Stimulated activated CD4-positive, alpha-beta T cell treated with anti-CD3 and anti-CD28 coated beads, Interleukin-1b, Interleukin-23, amount 100 ng/mL, for 4 hours (primary cell): ENCODE data around the gene RNU6-9.
"Not testable (repeated sequence)": the region's sequence is repeated elsewhere in the genome, so short reads cannot be mapped to it uniquely, and the experiment has no call there.

ENCODE experiments used
- DNase-seq, 2 donors: peaks; one replicate each; pipeline ENCODE4 v3.0.0-alpha.2; 2020; ENCODE audit warnings: low read depth in 2 of 2

The RNU6-9 gene

DNA sequence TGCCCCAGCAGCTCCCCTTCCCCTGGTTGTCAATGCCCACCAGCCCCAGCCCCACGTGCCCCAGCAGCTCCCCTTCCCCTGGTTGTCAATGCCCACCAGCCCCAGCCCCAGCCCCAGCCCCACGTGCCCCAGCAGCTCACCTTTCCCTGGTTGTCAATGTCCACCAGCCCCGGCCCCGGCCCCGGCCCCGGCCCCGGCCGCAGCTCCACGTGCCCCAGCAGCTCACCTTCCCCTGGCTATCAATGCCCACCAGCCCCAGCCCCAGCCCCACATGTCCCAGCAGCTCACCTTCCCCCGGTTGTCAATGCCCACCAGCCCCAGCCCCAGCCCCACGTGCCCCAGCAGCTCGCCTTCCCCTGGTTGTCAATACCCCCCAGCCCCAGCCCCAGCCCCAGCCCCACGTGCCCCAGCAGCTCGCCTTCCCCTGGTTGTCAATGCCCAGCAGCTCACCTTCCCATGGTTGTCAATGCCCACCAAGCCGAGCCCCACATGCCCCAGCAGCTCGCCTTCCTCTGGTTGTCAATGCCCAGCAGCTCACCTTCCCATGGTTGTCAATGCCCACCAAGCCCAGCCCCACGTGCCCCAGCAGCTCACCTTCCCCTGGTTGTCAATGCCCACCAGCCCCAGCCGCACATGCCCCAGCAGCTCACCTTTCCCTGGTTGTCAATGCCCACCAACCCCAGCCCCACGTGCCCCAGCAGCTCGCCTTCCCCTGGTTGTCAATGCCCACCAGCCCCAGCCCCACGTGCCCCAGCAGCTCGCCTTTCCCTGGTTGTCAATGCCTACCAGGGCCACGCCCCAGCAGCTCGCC is 14.3 kb upstream of the RNU6-9 start:
- not testable (repeated sequence) for DNase-seq

DNA sequence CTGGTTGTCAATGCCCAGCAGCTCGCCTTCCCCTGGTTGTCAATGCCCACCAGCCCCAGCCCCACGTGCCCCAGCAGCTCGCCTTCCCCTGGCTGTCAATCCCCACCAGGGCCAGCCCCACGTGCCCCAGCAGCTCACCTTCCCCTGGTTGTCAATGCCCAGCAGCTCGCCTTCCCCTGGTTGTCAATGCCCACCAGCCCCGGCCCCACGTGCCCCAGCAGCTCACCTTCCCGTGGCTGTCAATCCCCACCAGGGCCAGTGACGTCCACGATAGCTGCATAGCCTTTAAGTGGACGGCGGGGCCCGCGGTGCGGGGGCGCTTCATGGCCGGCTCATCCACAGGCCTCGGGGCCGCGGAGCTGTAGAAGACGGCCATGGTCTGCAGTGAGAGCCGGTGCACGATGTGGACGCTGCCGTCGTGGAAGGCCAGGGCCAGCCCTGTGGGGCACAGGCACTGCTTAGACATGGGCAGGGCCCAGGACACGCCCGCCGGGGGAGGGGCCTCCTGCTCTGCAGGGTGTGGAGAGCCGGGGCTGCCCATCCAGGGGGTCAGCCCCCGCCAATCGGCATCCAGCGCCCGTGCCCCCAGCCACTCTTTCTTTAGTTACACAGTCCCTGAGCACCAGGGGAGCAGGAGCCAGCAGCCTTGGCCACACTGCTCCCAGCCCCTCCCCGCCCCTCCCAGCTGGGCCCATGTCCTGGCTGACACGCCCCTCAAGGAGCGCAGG is 13.4 kb upstream of the RNU6-9 start:
- no peak for DNase-seq

DNA sequence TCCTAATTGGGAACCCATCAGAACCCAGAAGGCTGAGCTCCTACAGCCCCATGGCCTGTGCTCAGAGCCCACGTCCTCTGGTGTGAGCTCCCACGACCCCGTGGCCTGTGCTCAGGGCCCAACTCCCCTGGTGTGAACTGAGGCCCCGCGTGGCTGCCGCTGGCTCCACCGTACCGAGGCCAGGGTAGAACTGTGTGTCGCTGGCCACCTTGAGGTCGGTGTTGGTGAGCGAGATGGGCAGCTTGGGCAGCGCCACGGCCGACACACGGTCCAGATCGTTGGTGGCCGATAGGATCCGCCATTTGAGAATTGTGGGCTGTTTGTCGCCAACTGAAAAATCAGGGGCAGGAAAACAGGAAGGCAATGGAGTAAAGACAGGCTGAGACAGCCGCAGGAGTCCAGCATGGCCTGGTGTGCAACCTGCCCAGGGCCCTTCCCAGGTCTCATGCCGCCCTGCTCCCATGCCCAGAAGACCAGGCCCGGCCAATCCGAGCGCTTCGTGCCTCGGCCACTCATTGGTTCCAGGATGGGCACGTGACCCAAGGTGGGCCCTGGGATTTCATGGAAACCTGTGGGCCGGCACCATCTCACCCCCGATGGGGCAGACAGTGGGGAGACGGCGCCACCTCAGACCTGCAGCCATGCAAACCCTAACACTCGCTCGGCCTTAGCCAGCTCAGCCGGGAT is 11.8 kb upstream of the RNU6-9 start:
- no peak for DNase-seq

DNA sequence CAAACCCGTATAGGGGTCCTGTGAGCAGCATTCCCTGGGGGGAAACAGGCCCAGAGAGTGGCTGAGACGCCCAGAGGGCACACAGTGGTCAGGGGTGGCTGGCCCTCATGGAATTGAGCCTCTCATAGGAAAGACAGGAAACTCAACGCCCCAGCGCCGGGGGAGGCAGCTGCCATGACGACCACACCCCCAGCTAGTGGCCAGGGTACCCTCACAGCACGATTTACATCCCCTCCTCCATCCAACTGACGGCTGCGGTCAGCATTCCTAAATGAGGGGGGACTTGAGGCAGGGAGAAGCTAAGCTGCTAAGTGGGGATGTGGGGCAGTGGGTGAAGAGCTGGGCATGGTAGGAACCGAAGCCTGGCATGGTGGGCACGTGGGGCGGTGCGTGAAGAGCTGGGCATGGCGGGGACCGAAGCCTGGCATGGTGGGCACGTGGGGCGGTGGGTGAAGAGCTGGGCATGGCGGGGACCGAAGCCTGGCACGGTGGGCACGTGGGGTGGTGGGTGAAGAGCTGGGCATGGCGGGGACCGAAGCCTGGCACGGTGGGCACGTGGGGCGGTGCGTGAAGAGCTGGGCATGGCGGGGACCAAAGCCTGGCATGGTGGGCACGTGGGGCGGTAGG is 10.3 kb upstream of the RNU6-9 start:
- DNase-seq = no peak

DNA sequence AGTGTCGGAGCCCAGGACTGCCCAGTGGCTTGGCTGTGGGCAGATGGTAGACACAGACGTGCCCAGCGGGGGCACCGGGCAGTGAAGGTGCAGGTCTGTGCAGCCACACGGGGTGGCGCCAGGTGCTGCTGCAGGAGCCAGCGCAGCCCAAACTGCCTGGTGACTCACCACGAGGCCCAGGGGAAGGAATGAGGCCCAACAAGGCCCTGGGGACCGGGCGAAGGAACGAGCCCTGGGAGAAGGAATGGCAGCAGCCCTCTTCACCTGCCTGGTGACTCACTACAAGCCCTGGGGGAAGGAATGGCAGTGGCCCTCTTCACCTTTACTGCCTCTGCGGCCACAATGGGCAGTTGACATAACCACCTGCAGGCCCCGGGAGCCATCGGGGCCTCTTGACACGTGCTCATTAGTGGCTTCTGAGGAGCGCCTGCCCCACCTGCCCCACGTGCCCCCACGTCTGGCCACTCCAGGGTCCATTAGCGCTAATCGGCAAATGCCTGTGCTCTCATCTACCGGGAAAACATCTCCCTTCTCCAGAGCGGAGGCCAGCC is 9.5 kb upstream of the RNU6-9 start:
- no peak for DNase-seq

DNA sequence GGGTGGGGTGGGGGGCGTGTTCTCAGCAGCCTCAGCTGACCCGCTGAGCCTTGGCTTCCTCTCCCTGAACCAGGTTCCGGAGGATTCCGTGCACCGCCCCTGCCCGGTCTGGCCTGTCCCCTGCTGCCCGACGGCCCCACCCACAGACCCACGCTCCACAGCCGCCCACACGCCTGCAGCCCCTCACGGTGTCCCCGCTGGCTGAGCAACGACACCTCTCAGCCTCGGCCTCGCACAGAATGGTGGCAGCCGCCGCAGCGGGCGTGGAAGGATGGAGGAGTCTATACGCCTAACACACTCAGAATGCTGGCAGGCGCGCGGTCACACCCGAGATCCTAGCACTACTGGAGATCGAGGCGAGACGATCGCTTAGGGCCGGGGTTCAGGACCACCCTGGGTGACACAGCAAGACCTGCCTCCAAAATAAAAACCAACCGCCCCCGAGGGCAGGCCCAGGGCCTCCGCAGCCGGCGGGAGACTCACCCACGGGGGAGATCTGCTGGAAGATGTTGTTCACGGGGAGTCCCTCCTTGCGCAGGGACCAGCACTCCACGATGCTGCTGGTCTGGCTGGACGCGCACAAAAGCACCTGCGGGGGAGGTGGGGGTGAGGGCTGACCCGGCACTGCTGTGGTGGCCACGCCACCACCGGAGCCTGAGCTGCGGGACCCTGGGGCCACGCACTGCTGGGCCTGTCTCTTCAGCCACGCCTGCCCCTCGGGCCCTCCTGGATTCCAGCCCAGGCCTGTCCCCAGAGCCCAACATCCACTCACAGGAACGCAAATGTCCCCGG is 8.7 kb upstream of the RNU6-9 start:
- DNase-seq = no peak

DNA sequence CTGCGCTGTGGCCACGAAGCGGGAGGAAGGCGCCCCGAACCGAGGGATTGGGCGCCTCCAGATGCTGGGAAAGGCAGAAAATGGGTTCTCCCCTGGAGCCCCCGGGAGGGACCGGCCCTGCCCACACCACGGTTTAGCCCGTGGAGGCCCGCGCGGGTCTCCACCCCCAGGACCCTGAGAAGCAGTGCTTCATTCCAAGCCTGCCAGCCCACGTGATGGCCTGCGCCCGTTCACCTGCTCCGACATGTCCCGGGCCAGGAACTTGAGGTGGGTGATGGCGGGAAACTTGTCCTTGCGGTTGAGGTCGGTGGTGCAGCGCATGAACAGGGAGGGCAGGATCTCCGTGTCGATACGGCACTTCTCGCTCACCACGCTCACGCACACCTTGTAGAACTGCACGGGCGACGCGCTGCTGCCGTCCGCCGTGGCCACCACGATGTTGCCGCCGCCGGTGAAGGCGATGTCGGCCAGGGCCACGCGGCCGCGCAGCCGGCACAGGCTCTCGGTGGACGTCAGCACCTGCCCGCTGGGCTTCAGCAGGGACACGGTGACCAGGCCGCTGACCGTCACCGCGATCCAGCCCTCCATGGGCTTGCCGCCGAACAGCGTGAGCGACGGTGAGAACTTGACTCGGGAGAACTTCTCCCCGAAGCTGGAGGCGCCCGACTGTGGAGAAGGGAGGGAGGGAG is 7.6 kb upstream of the RNU6-9 start:
- no peak for DNase-seq

DNA sequence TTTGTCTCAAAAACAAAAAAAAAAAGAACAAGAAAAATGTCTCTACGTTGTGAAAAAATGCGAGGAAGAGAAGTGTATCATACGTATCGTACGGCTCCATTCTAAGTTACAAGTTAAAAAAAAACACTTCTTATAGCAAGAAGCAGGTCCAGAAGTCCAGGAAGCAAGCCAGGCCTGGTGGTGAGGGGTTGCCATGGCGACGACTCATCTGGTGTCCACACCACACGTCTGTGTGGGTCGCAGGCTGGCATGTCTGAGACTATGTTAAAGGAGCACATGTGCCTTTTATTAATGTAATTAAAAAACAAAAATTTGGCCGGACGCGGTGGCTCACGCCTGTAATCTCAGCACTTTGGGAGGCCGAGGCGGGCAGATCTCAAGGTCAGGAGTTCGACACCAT is 6.2 kb upstream of the RNU6-9 start:
- DNase-seq = no peak

DNA sequence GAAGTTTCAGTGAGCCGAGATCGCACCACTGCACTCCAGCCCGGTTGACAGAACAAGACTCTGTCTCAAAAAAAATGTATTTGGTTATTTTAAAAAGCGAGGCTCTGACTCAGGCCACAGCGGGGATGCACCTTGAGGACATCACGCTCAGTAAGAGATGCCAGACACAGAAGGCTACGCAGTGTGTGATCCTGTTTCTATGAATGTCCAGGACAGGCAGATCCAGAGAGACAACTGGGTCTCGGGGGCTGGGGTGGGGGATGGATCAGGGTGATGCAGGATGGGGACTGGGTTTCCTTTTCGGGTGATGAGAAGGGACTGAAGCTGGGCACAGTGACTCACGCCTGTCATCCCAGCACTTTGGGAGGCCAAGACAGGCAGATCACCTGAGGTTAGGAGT is 5.7 kb upstream of the RNU6-9 start:
- no peak for DNase-seq

DNA sequence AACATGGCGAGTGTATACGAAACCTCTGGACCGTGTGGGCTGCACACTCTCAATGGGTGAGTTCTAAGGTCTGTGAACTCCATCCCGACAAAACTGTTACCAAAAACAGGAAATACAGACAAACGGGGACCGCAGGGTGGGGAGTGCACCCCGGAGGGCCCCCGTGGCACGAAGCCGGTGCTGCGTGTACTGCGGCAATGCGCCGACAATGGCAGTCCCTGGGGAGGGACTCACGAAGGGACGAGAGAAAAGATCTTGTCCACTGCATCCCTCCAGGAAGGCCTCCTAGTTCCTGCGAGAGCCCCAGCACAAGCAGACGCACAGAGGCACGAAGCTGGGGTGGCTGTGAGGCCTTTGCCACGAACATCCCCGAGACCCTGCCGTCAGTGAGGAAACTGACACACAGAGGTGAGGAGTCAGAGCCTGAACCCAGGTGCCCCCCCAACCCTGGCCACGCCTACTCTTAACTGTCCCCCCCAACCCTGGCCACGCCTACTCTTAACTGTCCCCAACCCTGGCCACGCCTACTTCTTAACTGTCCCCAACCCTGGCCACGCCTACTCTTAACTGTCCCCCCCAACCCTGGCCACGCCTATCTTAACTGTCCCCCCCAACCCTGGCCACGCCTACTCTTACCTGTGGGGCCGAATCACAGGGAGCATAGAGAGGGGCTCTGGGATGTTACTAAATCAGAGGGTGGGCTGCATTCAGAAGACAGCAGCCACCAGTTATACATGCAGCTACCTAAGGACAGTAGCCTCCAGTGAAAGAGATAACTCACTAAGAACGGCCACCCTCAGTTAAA is 4.5 kb upstream of the RNU6-9 start:
- DNase-seq = no peak

DNA sequence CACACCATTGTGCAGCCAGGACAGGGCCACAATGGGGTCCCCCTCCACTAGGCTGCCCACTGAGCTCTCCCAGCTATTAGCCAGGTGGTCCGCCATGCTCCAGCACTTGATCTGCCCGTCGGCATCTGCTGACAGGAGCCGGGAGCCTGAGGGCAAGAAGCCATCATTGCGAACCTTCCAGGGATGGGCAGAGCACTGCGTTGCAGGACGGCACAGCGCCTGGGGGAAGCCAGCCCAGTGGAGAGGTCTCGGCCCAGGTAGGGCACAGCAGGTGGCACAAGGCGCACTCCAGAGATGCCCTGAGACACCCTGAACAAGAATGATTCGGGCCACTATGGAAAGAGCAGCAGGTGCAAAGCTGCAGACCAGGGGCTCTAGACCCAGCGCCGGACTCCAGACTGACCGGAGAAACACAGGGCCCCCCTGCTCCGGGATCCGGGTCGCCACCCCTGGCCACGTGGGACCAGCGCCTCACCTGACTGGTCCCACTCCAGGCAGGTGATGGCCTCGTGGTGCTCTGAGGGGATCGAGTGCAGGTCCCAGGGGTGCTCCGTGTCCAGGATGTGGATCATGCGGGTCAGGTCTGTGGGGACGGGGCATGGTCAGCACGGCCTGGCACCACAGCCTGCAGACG is 3.5 kb upstream of the RNU6-9 start:
- DNase-seq = no peak

DNA sequence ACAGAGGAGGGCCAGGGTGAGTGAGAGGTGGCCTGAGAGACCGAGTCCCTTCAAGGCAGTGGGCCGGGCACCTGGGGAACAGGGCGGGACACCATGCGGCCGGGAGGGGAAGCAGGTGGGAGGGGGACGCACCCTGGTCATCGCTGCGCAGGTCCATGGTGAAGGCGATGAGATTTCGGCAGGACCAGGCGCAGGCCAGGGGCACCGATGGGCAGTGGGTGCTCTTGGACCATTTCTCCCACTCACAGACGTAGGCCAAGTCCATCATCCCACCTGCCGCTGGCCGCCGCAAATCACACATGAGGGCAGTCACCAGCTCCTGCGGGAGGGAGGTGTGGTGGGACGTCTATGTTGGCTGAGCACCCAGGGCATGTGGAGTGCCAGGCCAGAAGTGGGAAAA is 2.5 kb upstream of the RNU6-9 start:
- DNase-seq = no peak

DNA sequence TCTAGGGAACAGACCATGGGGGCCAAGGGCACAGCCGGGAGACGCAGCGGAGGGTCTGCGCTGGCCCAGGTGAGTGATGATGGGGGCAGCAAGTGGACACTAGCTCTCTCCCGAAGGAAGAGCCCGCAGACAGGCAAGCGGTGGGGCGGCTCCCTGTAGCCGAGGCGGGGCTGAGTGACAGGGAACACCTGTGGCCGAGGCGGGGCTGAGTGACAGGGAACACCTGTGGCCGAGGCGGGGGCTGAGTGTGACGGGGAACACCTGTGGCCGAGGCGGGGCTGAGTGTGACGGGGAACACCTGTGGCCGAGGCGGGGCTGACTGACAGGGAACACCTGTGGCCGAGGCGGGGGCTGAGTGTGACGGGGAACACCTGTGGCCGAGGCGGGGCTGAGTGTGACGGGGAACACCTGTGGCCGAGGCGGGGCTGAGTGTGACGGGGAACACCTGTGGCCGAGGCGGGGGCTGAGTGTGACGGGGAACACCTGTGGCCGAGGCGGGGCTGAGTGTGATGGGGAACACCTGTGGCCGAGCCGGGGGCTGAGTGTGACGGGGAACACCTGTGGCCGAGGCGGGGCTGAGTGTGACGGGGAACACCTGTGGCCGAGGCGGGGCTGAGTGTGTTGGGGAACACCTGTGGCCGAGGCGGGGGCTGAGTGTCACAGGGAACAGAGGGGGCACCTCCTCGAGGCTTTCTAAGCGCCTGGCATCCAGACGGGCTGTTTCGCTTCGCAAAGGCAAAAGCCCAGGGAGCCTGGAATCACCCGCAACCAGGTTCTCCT is 1.7 kb upstream of the RNU6-9 start:
- not testable (repeated sequence) for DNase-seq

DNA sequence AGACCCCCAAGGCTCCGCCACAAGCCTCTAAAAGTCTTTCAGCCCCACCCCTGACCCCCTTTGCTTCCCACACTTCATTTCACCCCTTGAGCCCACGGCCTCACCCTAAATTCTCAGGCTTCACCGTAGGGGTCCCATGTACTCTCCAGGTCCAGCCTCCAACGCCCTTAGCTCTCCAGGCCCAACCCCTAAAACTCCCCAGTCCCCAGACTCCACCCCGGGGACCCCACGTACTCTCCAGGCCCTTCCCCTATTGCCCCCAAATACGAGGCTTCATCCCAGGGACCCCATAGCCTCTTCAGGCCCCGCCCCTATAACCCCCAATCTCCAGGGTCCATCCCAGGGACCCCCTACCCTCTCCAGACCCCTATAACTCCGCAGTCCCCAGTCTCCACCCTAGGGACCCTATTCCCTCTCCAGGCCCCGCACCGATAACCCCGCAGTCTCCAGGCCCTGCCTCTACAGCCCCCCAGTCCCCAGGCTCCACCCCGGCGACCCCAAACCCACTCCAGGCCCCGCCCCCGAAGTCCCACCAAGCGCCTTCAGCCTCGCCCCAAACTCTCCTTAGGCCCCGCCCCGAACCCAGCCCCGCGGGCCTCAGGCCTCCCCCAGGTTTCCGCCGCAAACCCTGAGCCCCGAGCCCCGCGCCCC is 916 bp upstream of the RNU6-9 start:
- no peak for DNase-seq

DNA sequence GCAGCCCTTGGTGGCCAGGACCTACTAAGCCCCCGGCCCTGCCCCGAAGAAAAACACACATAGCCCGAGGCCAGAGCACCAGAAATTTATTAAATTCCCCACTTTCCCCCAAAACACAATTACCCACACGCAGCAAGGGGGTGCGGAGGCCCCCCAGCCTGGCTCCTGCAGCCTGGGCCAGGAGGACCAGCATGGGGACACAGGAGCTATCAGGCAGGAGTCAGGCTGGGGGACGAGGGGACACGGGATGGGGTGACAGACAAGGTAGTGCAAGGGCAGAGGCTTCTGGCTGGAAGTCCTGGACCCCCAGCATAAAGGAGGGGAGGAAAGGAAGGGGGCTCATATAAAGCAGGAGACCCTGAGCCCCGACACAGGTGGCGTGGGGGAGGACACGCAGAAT is 3.1 kb downstream of the RNU6-9 start:
- DNase-seq = no peak

DNA sequence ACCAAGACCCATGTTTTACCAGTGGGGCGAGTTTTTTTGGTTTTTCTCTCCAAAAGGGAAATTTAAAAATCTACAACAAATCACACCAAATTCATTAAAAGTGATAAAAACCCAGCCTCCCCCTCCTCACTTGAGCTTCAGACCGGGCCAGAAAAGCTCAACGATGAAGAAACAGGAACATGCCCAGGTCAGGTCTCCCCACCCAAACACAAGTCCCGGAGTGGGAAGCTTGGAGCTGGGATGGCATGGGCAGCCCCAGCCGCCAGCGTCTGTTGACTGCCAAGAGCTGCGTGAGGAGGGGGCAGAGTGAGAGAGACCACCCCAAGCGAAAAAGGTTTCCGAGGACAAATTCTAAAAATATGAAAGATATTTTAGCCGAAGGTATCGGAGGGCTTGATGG is 3.7 kb downstream of the RNU6-9 start:
- DNase-seq = no peak

DNA sequence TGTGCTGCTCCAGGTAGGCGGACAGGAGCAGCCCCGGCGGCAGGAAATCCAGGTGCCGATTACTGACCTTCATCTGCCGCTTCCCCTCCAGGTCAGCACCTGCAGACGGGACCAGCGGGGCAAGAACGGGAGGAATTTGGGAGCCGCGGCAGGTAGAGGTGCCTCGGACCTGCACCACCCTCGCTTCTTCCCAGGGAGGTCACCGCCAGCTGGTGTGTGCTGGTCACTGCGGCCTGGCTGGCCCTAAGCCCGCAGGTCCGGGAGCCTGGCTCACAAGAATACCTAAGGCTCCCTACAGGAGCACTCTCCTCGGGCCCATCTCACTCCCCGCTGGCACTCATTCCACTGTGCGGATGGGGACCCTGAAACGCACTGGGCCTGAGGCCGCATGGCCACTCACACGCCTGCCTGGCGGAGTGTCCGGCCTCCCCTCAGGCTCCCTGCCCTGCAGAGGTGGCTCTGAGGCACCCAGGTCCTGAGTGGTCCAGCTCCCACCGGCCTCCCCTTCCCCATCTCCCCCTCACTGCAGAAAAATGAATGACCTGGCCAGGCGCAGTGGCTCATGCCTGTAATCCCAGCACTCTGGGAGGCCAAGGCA is 4.3 kb downstream of the RNU6-9 start:
- DNase-seq = no peak

DNA sequence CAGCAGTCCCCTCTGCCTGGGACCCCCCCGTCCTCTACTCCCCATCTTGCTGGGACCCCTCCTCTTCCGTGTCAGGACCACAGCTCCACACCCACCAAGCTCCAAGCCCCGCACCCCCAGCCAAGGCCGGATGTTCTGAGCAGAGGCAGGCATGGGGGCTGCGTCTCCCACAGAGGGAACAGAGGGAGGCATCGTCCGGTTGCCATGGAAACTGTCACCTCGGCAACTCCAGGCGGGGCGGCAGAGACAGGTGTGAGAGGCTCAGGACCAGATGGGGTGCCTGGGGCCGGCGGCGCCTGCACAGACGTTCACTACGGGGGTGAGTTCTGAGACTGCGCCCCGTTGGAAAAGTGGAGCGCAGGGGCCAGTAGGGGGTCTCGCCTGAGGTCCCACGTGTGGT is 5.4 kb downstream of the RNU6-9 start:
- DNase-seq = no peak
